ENCODE results near the gene TAGLN2.

Gene TAGLN2

GRCh38 chr1:159931101-159931794, 5.9 kb upstream of the TAGLN2 start:
- H3K4me3 ChIP-seq (ENCODE audit: low read depth, low read length): no peak overlapping the region
- TF ChIP-seq CTCF (IDR thresholded peaks at IDR 0.05; ENCODE audit: insufficient read depth, low read depth, low read length, missing control alignments): no peak
- no peak for DNase-seq (ENCODE audit: low read depth)

DNA sequence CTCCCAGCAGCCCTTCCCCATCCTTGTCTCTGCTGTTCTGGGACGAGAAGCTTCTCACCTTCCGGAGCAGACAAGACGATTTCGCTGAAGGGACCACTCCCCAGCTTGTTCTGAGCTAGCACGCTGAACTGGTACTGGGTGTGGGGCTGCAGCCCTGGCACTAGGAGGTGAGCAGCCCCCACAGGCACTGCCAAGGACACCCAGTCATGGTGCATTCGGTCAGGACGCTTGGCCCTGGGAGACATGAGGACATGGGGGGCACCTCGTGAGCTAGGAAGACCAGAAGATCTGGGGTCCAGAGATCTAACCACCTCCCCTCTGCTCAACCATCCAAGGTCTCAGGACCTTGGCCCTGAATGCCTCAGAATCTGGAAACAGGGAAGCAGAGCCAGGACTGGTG, 5.3 kb upstream of the TAGLN2 start:
- no peak for DNase-seq (ENCODE audit: low read depth)
- no peak overlapping the region for H3K4me3 ChIP-seq (ENCODE audit: low read depth, low read length)
- TF ChIP-seq CTCF (IDR thresholded peaks at IDR 0.05; ENCODE audit: insufficient read depth, low read depth, low read length, missing control alignments): no peak

DNA sequence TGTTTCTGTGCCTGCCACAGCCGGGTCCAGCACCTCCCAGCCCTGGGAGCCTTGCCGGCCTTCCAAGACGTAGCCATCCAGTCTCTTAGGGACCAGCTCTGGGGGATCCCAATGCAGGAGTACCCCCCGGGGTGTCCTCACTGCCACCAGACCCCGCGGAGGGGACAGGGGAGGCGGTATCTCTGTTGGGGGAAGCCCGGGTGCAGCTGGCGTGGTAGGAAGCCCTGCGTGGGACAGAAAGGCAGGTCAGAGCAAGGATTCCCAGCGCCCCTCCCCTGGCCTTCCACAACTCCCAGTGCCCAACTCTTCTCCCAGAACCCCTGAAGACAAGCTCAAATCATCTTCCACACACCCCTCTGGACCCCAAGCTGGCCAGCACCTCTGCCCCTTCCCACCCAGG, 4.9 kb upstream of the TAGLN2 start:
- H3K4me3 ChIP-seq (ENCODE audit: low read depth, low read length): no peak overlapping the region
- DNase-seq (ENCODE audit: low read depth): no peak
- TF ChIP-seq CTCF (IDR thresholded peaks at IDR 0.05; ENCODE audit: insufficient read depth, low read depth, low read length, missing control alignments): no peak

GRCh38 chr1:159929155-159930051, 4.1 kb upstream of the TAGLN2 start:
- H3K4me3 ChIP-seq (ENCODE audit: low read depth, low read length): no peak overlapping the region
- no peak for DNase-seq (ENCODE audit: low read depth)
- no peak for TF ChIP-seq CTCF (IDR thresholded peaks at IDR 0.05; ENCODE audit: insufficient read depth, low read depth, low read length, missing control alignments)

DNA sequence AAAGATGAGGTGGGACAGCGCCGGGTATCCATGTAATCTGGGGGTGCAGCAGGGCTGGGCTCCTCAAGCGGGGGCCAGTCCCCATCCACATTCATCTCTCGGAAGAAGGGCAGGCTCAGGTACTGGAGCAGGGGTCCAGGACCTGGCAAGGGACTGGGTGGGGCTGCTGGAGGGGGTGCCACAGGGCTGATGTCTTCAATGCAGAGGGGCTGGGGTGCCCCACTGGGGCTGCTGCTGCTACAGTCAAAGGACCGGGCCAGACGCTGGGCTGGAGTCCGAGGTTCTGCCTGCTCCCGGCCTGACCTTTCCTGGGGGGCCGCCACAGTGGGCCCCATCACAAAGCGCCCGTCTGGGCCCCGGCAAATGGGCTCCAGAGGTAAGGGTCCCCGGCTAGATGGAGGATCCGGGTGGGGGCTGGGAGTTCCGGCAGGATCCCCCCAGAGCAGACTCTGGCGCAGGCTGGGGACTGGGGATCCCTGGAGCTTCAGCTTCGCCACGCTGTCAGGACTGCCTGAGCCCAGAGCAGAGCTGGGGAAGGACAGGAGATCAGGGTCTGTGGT, 3.3 kb upstream of the TAGLN2 start:
- no peak for TF ChIP-seq CTCF (IDR thresholded peaks at IDR 0.05; ENCODE audit: insufficient read depth, low read depth, low read length, missing control alignments)
- no peak for DNase-seq (ENCODE audit: low read depth)
- no peak overlapping the region for H3K4me3 ChIP-seq (ENCODE audit: low read depth, low read length)

GRCh38 chr1:159927849-159928431, 2.6 kb upstream of the TAGLN2 start:
- no peak overlapping the region for H3K4me3 ChIP-seq (ENCODE audit: low read depth, low read length)
- no peak for TF ChIP-seq CTCF (IDR thresholded peaks at IDR 0.05; ENCODE audit: insufficient read depth, low read depth, low read length, missing control alignments)
- no peak for DNase-seq (ENCODE audit: low read depth)

Data from GM12865 (cell line).